ENCODE data around the gene FAM83E. TPM values are rescaled to one million over a fixed set of nuclear protein-coding genes. Genes with fewer than 3 reads are reported as not detected.

Gene FAM83E
- total RNA-seq (2022; extraction: Qiagen RNA extraction; ENCODE audit: low read depth) = 0.17 to 0.27 TPM (median 0.24 TPM) in 4 of 5 replicates, not detected in the other

GRCh38 chr19:48614436-48615230 lies at the start of gene FAM83E:
Gene FAM83E, minus strand, starts transcription at chr19:48615076. Its CDS starts 1,704 bp downstream, at chr19:48613372.

GRCh38 chr19:48646001-48646721 lies 31.3 kb upstream of the FAM83E start, which contains the start of gene CA11:
Gene CA11, minus strand, starts transcription at chr19:48646187. Its CDS starts 555 bp downstream, at chr19:48645632.

GRCh38 chr19:48636859-48637448 lies 22.1 kb upstream of the FAM83E start, which contains the start of gene DBP:
Gene DBP, minus strand, starts transcription at chr19:48637379. Its CDS starts 385 bp downstream, at chr19:48636994.

GRCh38 chr19:48618916-48619691 lies 4.2 kb upstream of the FAM83E start, which contains the start of the genes RPL18 and SPHK2:
Gene RPL18, minus strand, starts transcription at chr19:48619178. Its CDS starts 35 bp downstream, at chr19:48619143.
Gene SPHK2, plus strand, starts transcription at chr19:48619506. Its CDS starts 1,009 bp downstream, at chr19:48620515.

GRCh38 chr19:48606463-48607358 lies 8.2 kb downstream of the FAM83E start, which contains the start of gene SPACA4:
Gene SPACA4, plus strand, starts transcription at chr19:48606742. Its CDS starts 237 bp downstream, at chr19:48606979.

Other genes with a start within 250 kb of the FAM83E start
- gene KDELR1, start 223.5 kb downstream of the FAM83E start, total RNA-seq (2022; extraction: Qiagen RNA extraction; ENCODE audit: low read depth) = 354 to 463 TPM (median 436 TPM) in 5 replicates
- gene GRIN2D, start 221.4 kb downstream of the FAM83E start, total RNA-seq (2022; extraction: Qiagen RNA extraction; ENCODE audit: low read depth) = 7.3 to 11.8 TPM (median 10.0 TPM) in 5 replicates
- gene GRWD1, start 169.1 kb downstream of the FAM83E start, total RNA-seq (2022; extraction: Qiagen RNA extraction; ENCODE audit: low read depth) = 111 to 131 TPM (median 121 TPM) in 5 replicates
- gene KCNJ14, start 159.5 kb downstream of the FAM83E start, total RNA-seq (2022; extraction: Qiagen RNA extraction; ENCODE audit: low read depth) = 1.1 to 2.0 TPM (median 1.2 TPM) in 5 replicates
- 51.2 to 62.6 TPM (median 58.0 TPM) in 5 replicates for gene CYTH2, start 145.7 kb downstream of the FAM83E start, total RNA-seq (2022; extraction: Qiagen RNA extraction; ENCODE audit: low read depth)
- gene LMTK3, start 103.2 kb downstream of the FAM83E start, total RNA-seq (2022; extraction: Qiagen RNA extraction; ENCODE audit: low read depth) = 2.1 to 4.7 TPM (median 4.2 TPM) in 5 replicates
- gene SULT2B1, start 62.9 kb downstream of the FAM83E start, total RNA-seq (2022; extraction: Qiagen RNA extraction; ENCODE audit: low read depth) = 14.1 to 20.7 TPM (median 15.9 TPM) in 5 replicates
- gene SPACA4, start 8.3 kb downstream of the FAM83E start, total RNA-seq (2022; extraction: Qiagen RNA extraction; ENCODE audit: low read depth) = not detected in 5 replicates
- gene RPL18, start 4.1 kb upstream of the FAM83E start, total RNA-seq (2022; extraction: Qiagen RNA extraction; ENCODE audit: low read depth) = 3,160 to 3,604 TPM (median 3,243 TPM) in 5 replicates
- gene SPHK2, start 4.4 kb upstream of the FAM83E start, total RNA-seq (2022; extraction: Qiagen RNA extraction; ENCODE audit: low read depth) = 9.4 to 16.7 TPM (median 15.5 TPM) in 5 replicates
- 2.0 to 3.3 TPM (median 2.7 TPM) in 5 replicates for gene DBP, start 22.3 kb upstream of the FAM83E start, total RNA-seq (2022; extraction: Qiagen RNA extraction; ENCODE audit: low read depth)
- gene CA11, start 31.1 kb upstream of the FAM83E start, total RNA-seq (2022; extraction: Qiagen RNA extraction; ENCODE audit: low read depth) = 9.7 to 13.2 TPM (median 10.6 TPM) in 5 replicates
- gene NTN5, start 57.9 kb upstream of the FAM83E start, total RNA-seq (2022; extraction: Qiagen RNA extraction; ENCODE audit: low read depth) = 0.19 to 0.30 TPM (median 0.23 TPM) in 5 replicates
- gene FUT2, start 80.9 kb upstream of the FAM83E start, total RNA-seq (2022; extraction: Qiagen RNA extraction; ENCODE audit: low read depth) = not detected in 5 replicates
- gene MAMSTR, start 104.6 kb upstream of the FAM83E start, total RNA-seq (2022; extraction: Qiagen RNA extraction; ENCODE audit: low read depth) = 0.26 to 0.72 TPM (median 0.41 TPM) in 5 replicates
- 0.29 to 0.75 TPM (median 0.46 TPM) in 5 replicates for gene RASIP1, start 125.5 kb upstream of the FAM83E start, total RNA-seq (2022; extraction: Qiagen RNA extraction; ENCODE audit: low read depth)
- not detected in 5 replicates for gene IZUMO1, start 131.8 kb upstream of the FAM83E start, total RNA-seq (2022; extraction: Qiagen RNA extraction; ENCODE audit: low read depth)
- gene FUT1, start 137.6 kb upstream of the FAM83E start, total RNA-seq (2022; extraction: Qiagen RNA extraction; ENCODE audit: low read depth) = 0.06 to 0.13 TPM (median 0.07 TPM) in 5 replicates
- gene FGF21, start 140.4 kb upstream of the FAM83E start, total RNA-seq (2022; extraction: Qiagen RNA extraction; ENCODE audit: low read depth) = not detected in 5 replicates
- gene BCAT2, start 196.0 kb upstream of the FAM83E start, total RNA-seq (2022; extraction: Qiagen RNA extraction; ENCODE audit: low read depth) = 47.2 to 60.5 TPM (median 56.7 TPM) in 5 replicates
- 13.4 to 17.0 TPM (median 14.8 TPM) in 5 replicates for gene HSD17B14, start 221.4 kb upstream of the FAM83E start, total RNA-seq (2022; extraction: Qiagen RNA extraction; ENCODE audit: low read depth)

Data from A549 treated with RU486 at 1 μM for 4 hours (cell line).